ENCODE measurements around the gene AFF4. TPM values are rescaled to one million over a fixed set of nuclear protein-coding genes. Genes with fewer than 3 reads are reported as not detected.

The AFF4 gene
- polyA plus RNA-seq, 1 experiment, result 62.3 TPM

- ChIA-PET POLR2A (no interaction called here), CTCF (interaction anchor here (2.4 kb wide), 1 partner anchor 10 kb away, joined by 8 read pairs; no protein-coding TSS in a partner anchor)
- no peak for TF ChIP-seq CTCF (IDR thresholded peaks at IDR 0.05; ENCODE audit: low read depth, low read length)
- Histone ChIP-seq H3K9me3 (ENCODE audit: control insufficient read depth, insufficient read depth, low read length) (no peaks in the 10 kb centered on the region), H3K27me3 (ENCODE audit: control insufficient read depth, insufficient read depth, low read length) (no peaks in the 10 kb centered on the region), H3K27ac (ENCODE audit: low read depth, low read length) (no peak within 1 kb of the TSS), H3K4me3 (ENCODE audit: low read depth, low read length) (no peak within 1 kb of the TSS)
- no peak for DNase-seq (ENCODE audit: low read depth, low spot score)
Observed at GRCh38 chr5:132873119-132873929, 90.1 kb downstream of the AFF4 start, which contains the start of gene LEAP2. TSS of gene LEAP2 (plus strand) at chr5:132873668. CDS start at chr5:132873695, 27 bp downstream.

- H3K4me3 ChIP-seq (ENCODE audit: low read depth, low read length), result no peak overlapping the region
- POLR2A ChIA-PET, result no interaction called here
- no peak for DNase-seq (ENCODE audit: low read depth, low spot score)
- H3K27ac ChIP-seq (ENCODE audit: low read depth, low read length), result no peak overlapping the region
- CTCF ChIA-PET, result interaction anchor here (2.4 kb wide), 1 partner anchor 11 kb away, joined by 8 read pairs; no protein-coding TSS in a partner anchor
- TF ChIP-seq CTCF (IDR thresholded peaks at IDR 0.05; ENCODE audit: low read depth, low read length), result no peak
- no peaks in the 10 kb centered on the region for H3K9me3 ChIP-seq (ENCODE audit: control insufficient read depth, insufficient read depth, low read length)
- no peaks in the 10 kb centered on the region for H3K27me3 ChIP-seq (ENCODE audit: control insufficient read depth, insufficient read depth, low read length)
Observed at GRCh38 chr5:132872788-132873118, 90.7 kb downstream of the AFF4 start.

DNA sequence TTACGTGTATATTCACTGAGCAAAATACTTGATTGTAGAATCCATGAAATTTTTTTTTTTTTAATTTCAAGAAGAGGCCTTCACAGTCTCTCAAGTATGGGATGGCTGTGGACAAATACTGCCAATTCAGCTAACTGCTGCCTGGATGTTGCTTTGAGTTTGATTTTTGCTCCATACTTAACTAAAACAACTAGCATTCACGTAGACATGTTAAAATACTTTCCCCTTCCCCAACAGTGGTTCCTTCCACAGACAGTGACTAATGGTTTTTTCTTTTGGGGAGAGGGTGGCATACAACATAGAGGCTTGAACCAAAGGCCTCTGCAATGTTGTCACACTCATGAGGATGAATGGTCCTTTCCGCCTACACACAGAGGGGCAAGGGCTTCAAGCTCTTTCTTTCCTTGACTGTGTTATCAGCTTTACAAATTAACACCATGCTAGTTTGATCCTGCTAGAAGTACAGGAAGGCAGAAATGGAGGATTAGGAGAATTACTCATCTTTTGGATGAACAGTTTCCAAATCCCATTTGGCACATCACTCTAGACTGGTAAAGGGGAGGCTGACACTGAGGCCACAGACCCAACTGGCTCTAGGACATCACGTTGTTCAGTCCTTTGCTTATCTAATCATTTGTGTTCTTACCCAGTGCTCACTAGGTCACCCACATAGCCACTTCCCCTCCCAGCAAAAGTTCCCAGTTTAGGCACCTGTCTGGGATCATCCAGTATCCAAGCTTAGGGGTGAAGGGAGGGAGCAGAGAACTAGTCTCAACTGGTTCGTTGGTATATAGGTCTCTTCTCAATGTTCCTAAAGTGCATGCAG lies 91.8 kb downstream of the AFF4 start:
- no peaks in the 10 kb centered on the region for H3K9me3 ChIP-seq (ENCODE audit: control insufficient read depth, insufficient read depth, low read length)
- ChIA-PET POLR2A (no interaction called here), CTCF (interaction anchor here (1.8 to 2.4 kb wide), 2 partner anchors 12 to 51 kb away, joined by 4 to 8 read pairs; no protein-coding TSS in a partner anchor)
- DNase-seq (ENCODE audit: low read depth, low spot score), result no peak
- no peak for TF ChIP-seq CTCF (IDR thresholded peaks at IDR 0.05; ENCODE audit: low read depth, low read length)
- no peaks in the 10 kb centered on the region for H3K27me3 ChIP-seq (ENCODE audit: control insufficient read depth, insufficient read depth, low read length)
- no peak overlapping the region for H3K4me3 ChIP-seq (ENCODE audit: low read depth, low read length)
- H3K27ac ChIP-seq (ENCODE audit: low read depth, low read length), result no peak overlapping the region

DNA sequence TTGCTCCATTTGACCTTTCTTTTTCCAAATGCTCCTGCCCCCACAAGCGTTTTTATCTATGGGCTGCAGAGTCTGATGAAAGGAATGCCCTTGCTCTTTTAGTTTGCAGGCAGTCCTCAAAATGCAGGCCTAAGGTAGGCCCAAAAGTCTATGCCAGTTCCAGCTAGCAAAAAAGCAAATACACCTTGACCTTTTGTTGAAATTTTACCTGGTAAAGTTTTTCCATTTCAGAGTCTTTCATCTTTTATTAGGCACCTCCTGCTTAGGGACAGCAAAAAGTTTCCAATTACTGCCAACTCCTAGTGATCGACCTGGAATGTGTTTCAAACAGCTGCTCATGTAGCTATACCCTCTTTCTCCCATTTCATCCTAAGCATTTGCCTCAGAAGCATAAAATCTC lies 92.6 kb downstream of the AFF4 start:
- POLR2A ChIA-PET, result no interaction called here
- Histone ChIP-seq H3K27ac (ENCODE audit: low read depth, low read length) (peak overlapping the region; percentile 11), H3K27me3 (ENCODE audit: control insufficient read depth, insufficient read depth, low read length) (no peaks in the 10 kb centered on the region), H3K9me3 (ENCODE audit: control insufficient read depth, insufficient read depth, low read length) (no peaks in the 10 kb centered on the region), H3K4me3 (ENCODE audit: low read depth, low read length) (no peak overlapping the region)
- CTCF ChIA-PET, result interaction anchor here (1.1 to 1.8 kb wide), 2 partner anchors 12 to 50 kb away, joined by 4 to 5 read pairs; no protein-coding TSS in a partner anchor
- no peak for TF ChIP-seq CTCF (IDR thresholded peaks at IDR 0.05; ENCODE audit: low read depth, low read length)
- DNase-seq (ENCODE audit: low read depth, low spot score), result no peak
